Uterus (tissue), 4 donors: ENCODE measurements around the gene GTF3C5. TPM values are rescaled to one million over a fixed set of nuclear protein-coding genes. Genes with fewer than 3 reads are reported as not detected.

ENCODE experiments used
- DNase-seq, 2 donors: peaks; one replicate each; pipeline ENCODE4 v3.0.0-alpha.2; 2019 to 2020
- H3K27ac ChIP-seq, 2 donors: fragments of 200-600 bp; sonication (generic); 1 replicate in 1 of 2; 2 replicates in 1 of 2; pipeline ENCODE4 v1.5.1; 2016 to 2018
- H3K27me3 ChIP-seq, 2 donors: fragments of 200-600 bp; sonication (generic); one replicate each; pipeline ENCODE4 v1.5.1; 2018 to 2019; ENCODE audit warnings: control low read depth in 1 of 2
- H3K36me3 ChIP-seq, 2 donors: fragments of 200-600 bp; sonication (generic); one replicate each; pipeline ENCODE4 v1.5.1; 2019; ENCODE audit warnings: control low read depth in 1 of 2
- H3K4me1 ChIP-seq, 2 donors: fragments of 200-600 bp; sonication (generic); one replicate each; pipeline ENCODE4 v1.5.1; 2018 to 2019; ENCODE audit warnings: control low read depth in 1 of 2
- H3K4me3 ChIP-seq, 2 donors: fragments of 200-600 bp; sonication (generic); 1 replicate in 1 of 2; 2 replicates in 1 of 2; pipeline ENCODE4 v1.5.1; 2018 to 2019; ENCODE audit warnings: mild to moderate bottlenecking in 1 of 2
- H3K9me3 ChIP-seq, 2 donors: fragments of 200-600 bp; sonication (generic); one replicate each; pipeline ENCODE4 v1.5.1; 2019; ENCODE audit warnings: control low read depth in 1 of 2
- CTCF ChIP-seq, 4 experiments: fragments of 200-600 bp in 2 of 4; fragments of 450-650 bp in 2 of 4; sonication (generic) in 2 of 4; IDR thresholded peaks; one replicate each; pipeline ENCODE4 v1.5.1; 2016 to 2019; ENCODE audit warnings: antibody characterized with exemption in 4 of 4, mild to moderate bottlenecking in 2 of 4, moderate library complexity in 1 of 4
- POLR2A ChIP-seq, 2 donors: fragments of 450-650 bp; IDR thresholded peaks; one replicate each; pipeline ENCODE4 v1.6.1; 2016; ENCODE audit warnings: antibody characterized with exemption in 2 of 2, mild to moderate bottlenecking in 1 of 2, moderate library complexity in 1 of 2
- intact Hi-C: fragments of 100-400 bp; cut with DNase I; formaldehyde crosslinking; loops from one replicate; pipeline ENCODE4 v1.15.1; 2023; ENCODE audit warnings: low total_unique reads
- total RNA-seq, 4 donors: library from RNA; depleted of rRNA in 3 of 4; stranded (reverse); fragments of >200 nt in 3 of 4; gene quantifications; one replicate each; pipeline versions ENCODE4 v1.1.0 to v1.2.4, GENCODE V29; 2014 to 2023
- donor health status: DM: yes; HTN: yes; CAD: no.

Gene GTF3C5
- total RNA-seq, 4 donors from 2014 or later, result 26.6 to 52.8 (median 37.1) TPM

GRCh38 chr9:133003671-133004090 lies 27.1 kb upstream of the GTF3C5 start:
- no peak overlapping the region for H3K27ac ChIP-seq
- intact Hi-C loops, result no loop called here
- no peaks in the 10 kb centered on the region for H3K4me1 ChIP-seq
- H3K36me3 ChIP-seq, result no peaks in the 10 kb centered on the region
- TF ChIP-seq CTCF (IDR thresholded peaks at IDR 0.05), result no peak
- TF ChIP-seq POLR2A (IDR thresholded peaks at IDR 0.05), result no peak
- H3K9me3 ChIP-seq, result no peaks in the 10 kb centered on the region
- DNase-seq, result no peak
- H3K4me3 ChIP-seq, result no peak overlapping the region
- H3K27me3 ChIP-seq, result no peaks in the 10 kb centered on the region

GRCh38 chr9:133004091-133004998 lies 26.5 kb upstream of the GTF3C5 start:
- TF ChIP-seq POLR2A (IDR thresholded peaks at IDR 0.05) (no peak), CTCF (IDR thresholded peaks at IDR 0.05) (no peak)
- intact Hi-C loops, result no loop called here
- DNase-seq, result no peak
- H3K27me3 ChIP-seq, result no peaks in the 10 kb centered on the region
- no peak overlapping the region for H3K4me3 ChIP-seq
- no peak overlapping the region for H3K27ac ChIP-seq
- no peaks in the 10 kb centered on the region for H3K36me3 ChIP-seq
- H3K9me3 ChIP-seq, result no peaks in the 10 kb centered on the region
- no peaks in the 10 kb centered on the region for H3K4me1 ChIP-seq

- Histone ChIP-seq H3K4me3 (no peak overlapping the region), H3K9me3 (no peaks in the 10 kb centered on the region), H3K27me3 (no peaks in the 10 kb centered on the region), H3K4me1 (no peaks in the 10 kb centered on the region), H3K27ac (no peak overlapping the region), H3K36me3 (no peaks in the 10 kb centered on the region)
- intact Hi-C loops, result no loop called here
- no peak for DNase-seq
- TF ChIP-seq POLR2A (IDR thresholded peaks at IDR 0.05) (no peak), CTCF (IDR thresholded peaks at IDR 0.05) (no peak)
Measured at GRCh38 chr9:133004999-133005760, 25.6 kb upstream of the GTF3C5 start.

- no peak for TF ChIP-seq POLR2A (IDR thresholded peaks at IDR 0.05)
- no peak for TF ChIP-seq CTCF (IDR thresholded peaks at IDR 0.05)
Measured at GRCh38 chr9:133005957-133006356, 24.8 kb upstream of the GTF3C5 start.

More at GRCh38 chr9:133005957-133006356, 24.8 kb upstream of the GTF3C5 start:
- no peak for DNase-seq
- Histone ChIP-seq H3K4me3 (no peak overlapping the region), H3K36me3 (no peaks in the 10 kb centered on the region), H3K4me1 (no peaks in the 10 kb centered on the region), H3K27me3 (no peaks in the 10 kb centered on the region), H3K27ac (no peak overlapping the region), H3K9me3 (no peaks in the 10 kb centered on the region)
- intact Hi-C loops, result no loop called here
